Activated CD8-positive, alpha-beta memory T cell treated with anti-CD3 and anti-CD28 coated beads for 24 hours (primary cell): ENCODE data around the gene NR2F6.
A peak's percentile ranks its signal among the peaks of the same experiment; 100 is the strongest.

Experiments used
- DNase-seq: peaks from one replicate; pipeline ENCODE4 v3.0.0-alpha.2; 2020

Gene NR2F6

DNA sequence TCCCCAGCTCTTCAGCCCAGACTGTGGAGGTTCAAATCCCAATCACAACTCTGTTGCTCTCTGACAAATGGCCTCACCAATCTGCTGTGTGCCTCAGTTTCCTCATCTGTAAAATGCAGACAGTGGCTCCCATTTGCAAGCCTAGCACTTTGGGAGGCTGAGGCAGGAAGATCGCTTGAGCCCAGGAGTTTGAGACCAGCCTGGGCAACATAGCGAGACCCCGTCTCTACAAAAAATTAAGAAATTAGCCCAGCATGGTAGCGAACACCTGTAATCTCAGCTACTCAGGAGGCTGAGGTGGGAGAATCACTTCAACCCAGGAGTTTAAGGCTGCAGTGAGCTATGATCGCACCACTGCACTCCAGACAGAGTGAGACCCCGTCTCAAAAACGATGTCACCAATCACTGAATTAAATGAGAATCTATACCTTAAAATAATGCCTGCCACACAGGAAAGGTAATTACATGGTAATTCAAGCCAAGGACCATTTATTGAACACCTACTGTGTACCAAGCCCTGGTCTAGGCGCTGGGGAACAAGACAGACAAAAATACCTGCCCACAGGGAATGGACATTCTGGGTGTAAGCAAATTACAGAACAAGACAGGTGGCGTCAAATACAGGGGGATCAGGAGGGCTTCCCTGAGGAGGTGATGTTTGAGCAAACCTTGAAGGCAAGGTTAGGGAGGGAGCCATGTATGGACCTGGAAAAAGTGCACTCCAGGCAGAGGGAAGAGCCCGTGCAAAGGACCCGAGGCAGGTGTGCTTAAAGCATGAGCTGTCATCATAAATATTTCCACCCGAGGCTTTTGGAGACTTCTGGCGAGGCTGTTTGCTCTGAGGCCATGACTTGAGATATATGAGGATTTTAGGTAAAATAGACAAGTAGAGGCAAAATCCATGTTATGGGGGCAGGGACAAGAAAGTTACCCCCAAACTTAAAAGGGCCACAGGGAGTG lies 7.7 kb downstream of the NR2F6 start:
- DNase-seq = no peak

DNA sequence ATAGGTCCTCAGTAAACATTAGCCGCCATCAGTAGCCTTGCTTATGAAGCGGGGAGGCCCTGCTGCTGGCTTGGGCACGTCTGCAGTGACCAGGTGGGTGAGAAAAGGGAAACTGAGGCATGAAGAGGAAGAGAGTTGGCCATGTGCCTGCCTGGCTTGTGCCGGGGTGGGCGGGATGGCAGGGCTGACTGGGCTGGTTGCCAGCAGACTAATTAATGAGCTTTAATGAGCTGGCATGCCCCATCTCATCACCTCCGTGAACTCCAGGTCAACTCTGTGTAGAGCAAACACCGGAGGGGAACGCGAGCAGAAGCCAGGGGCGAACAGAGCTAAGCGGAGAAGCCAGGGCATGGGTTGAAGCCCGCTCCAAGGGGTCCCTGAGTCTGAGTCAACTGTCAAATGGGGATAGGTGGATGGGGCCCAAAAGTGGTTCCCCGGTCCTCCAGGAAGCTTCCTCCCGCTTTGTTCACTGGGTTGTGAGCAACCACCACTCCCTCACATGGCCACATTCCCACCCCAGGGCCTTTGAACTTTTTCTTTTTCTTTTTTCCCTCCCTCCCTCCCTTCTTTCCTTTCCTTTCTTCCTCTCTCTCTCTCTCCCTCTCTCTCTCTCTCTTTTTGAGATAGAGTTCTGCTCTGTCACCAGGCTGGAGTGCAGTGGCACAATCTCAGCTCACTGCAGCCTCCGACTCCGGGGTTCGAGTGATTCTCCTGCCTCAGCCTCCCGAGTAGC lies 8.7 kb downstream of the NR2F6 start:
- DNase-seq = no peak

- DNase-seq = no peak
These were observed 9.5 kb downstream of the NR2F6 start for GRCh38 chr19:17235971-17236777.

DNA sequence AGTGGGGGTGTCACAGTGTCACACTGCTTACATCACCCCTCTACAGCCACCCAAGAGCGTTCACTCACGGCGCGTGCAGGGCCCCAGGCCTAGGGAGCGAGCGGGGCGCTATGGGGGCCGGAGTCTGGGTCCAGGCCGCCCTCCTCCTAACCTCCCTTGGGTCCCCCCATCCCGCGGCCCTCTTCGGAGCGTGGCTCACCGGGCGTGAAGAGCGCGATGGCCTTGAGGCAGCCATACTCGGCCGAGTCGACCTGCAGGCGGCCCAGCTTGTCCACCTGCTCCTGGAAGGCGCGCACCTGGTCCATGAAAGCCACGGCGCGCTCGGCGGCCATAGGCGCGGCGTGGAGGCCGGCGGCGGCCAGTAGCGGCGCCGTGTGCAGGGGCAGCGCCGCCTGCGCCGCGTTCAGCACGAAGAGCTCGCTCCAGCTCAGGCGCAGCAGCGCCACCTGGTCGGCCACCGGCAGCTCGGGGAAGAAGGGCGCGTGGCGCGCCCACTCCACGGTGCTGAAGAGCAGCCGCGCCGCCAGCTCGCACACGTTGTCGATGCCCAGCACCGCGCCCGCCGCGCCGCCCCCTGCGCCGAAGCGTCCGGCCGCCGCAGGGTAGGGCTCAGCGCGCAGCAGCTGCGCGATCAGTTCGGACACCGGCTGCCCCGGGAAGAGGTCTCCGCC lies 10.3 kb downstream of the NR2F6 start:
- DNase-seq = peak; percentile 87

- DNase-seq = no peak
These were observed 10.8 kb downstream of the NR2F6 start for GRCh38 chr19:17234911-17235299.

DNA sequence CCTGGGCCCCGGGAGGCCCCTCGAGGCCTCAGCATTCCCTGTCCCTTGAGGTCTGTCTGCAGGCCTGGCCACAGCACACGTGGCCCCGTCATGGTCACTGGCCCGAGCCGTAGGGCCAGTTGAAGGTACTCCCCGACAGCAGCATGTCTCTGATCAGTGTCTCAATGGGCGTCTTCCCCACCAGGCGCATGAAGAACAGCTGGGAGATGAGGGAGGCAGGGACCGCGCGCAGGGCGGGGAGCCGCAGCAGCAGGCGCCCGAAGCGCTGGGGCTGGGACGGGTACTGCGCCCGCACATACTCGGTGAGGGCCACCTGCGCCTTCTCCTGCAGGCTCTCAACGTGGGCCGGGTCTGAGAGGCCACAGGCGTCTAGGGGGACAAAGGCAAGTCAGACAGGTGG lies 13.5 kb downstream of the NR2F6 start:
- DNase-seq = no peak

GRCh38 chr19:17229890-17230289 lies 15.8 kb downstream of the NR2F6 start:
- DNase-seq = no peak

- no peak for DNase-seq
These were observed 17.8 kb downstream of the NR2F6 start for GRCh38 chr19:17227798-17228367.

GRCh38 chr19:17226002-17226933 lies 19.5 kb downstream of the NR2F6 start, which contains the start of gene OCEL1:
Gene OCEL1, plus strand, starts transcription at chr19:17226226. Its CDS starts 22 bp downstream, at chr19:17226248.
- DNase-seq = peak; percentile 98

DNA sequence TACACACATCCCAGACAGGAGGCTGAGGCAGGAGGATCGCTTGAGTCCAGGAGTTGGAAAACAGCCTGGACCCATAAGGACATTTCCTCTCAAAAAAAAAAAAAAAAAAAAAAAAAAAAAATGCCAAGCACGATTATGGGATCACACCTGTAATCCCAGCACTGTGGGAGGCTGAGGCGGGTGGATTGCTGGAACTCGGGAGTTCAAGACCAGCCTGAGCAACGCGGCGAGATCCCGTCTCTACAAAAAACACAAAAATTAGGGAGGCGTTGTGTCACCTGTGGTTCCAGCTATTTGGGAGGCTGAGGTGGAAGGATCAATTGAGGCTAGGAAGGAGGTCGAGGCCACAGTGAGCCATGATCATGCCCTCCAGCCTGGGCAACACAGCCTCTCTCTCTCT lies 20.7 kb downstream of the NR2F6 start:
- no peak for DNase-seq

DNA sequence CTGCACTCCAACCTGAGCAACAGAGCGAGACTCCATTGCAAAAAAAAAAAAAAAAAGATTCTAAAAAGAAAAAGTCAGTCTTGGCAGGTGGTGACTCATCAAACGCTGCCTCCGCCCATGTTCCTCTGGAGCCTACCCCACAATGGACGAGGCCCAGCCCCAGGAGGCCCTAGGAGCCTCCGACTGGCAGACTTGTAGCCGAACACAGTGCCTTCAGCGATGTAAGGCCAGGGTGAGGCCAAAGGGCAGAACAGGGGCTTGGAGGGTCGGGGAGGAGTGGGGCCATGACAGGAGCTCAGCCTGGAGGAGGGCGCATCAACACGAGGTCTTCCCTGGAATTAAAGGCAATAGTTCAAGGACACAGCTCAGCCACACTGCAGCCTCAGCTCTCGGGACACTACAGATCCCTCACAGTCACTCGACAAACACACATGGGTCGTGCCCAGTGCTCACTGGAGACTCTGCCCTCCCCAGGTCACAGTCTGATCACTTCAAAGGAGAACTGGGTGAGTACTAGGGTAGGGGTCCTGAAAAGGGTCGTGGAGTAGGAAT lies 25.4 kb downstream of the NR2F6 start:
- no peak for DNase-seq

GRCh38 chr19:17219286-17219685 lies 26.4 kb downstream of the NR2F6 start:
- no peak for DNase-seq

- DNase-seq = no peak
These were observed 29.6 kb downstream of the NR2F6 start for GRCh38 chr19:17216058-17216670.

DNA sequence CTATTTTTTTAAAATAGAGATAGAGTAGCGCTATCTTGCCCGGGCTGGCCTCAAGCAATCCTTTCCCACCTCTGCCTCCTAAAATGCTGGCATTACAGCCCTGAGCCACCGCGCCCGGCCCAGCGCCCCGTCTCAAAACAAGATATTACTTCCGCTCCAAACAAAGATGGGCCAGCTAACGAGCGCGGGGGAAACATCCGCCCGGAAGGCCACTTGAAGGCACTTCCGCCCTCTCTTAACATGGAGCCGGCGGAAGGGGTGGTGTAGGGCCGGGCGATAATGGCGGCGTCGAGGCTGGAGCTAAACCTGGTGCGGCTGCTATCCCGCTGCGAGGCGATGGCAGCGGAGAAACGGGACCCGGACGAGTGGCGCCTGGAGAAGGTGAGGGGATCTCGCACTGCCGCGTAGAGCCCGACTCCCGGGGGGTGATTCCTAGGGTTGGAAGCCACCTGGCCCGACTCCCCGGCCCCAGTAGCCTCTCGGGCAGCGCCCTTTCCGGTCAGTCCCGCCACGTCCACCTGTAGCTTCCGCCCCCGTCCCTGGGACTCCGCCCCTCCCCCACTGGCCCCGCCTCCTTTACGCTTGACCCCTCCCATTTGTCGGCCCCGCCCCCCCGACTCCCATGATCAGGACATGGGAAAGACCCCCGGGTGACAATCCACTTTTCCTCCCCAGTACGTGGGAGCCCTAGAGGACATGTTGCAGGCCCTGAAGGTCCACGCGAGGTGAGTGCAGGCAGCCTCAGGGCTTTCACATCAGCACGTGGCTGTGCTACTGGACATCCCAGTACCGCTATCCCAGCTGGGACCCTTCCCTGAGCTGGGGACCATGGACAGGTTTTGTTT lies 30.4 kb downstream of the NR2F6 start, which contains the start of gene USE1:
Gene USE1 (plus strand): TSS at position 231 of the 845 bp plus-strand sequence. CDS start 49 bp downstream, at position 280.
- peak; percentile 90 for DNase-seq

GRCh38 chr19:17214508-17215126 lies 31.1 kb downstream of the NR2F6 start:
- no peak for DNase-seq

GRCh38 chr19:17213334-17213733 lies 32.4 kb downstream of the NR2F6 start:
- no peak for DNase-seq

- DNase-seq = no peak
These were observed 33.9 kb downstream of the NR2F6 start for GRCh38 chr19:17211547-17212446.
